HG02623 (cell line): ENCODE data around the gene AGXT.
"Not testable (repeated sequence)": the region's sequence is repeated elsewhere in the genome, so short reads cannot be mapped to it uniquely, and the experiment has no call there.

Source experiments
- ATAC-seq: cut with Tn5 transposase; IDR thresholded peaks from one replicate; pipeline ENCODE4 v1.9.1; 2021; ENCODE audit warnings: moderate library complexity; ENCODE audit not compliant: unreplicated experiment

The AGXT gene

DNA sequence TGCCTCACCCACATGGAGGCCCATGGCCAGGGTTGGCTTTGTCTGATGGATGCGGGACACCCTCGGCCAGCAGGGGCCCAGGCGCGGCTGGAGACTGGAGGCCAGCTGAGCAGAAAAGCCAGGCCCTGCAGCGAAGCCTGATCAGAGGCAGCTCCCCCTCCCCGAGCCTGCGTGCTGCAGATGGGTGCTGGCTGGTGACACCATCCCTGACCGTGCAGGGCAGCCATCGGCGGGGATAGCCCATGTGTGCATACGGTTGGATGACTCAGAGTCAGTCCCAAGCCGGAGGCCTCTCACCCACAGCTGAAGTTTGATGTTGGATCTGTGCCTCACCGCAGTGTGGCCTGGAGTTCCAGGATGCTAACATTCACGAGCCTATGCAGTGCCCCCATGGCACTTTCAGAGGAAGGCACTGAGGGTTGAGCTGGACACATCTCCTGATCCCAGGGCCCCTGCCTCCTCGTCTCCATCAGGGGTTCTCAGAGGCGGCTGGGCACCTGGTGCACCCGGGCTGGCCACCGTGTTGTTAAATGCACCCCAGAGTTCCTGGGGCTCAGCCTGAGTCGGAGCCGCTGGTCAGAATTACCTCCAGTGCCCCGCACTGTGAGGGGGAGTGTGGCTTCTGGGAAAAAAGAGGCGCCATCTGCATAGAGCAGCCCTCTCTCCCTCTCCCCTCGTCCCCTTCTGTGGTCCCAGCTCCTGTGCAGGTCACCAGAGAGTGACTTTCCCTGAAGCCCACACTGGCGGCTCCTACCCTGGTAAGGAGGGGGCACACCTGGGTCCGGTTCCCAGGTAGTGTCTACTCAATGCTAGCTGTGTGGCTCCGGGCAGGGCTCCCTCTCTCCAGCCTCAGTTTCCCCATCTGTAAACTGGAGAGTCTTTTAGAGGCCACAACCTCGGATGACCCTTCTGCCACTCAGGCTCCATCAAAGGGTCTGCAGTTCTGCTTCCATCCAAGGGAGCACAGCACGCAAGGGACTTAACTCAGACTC, 29.2 kb upstream of the AGXT start:
- ATAC-seq: no peak

DNA sequence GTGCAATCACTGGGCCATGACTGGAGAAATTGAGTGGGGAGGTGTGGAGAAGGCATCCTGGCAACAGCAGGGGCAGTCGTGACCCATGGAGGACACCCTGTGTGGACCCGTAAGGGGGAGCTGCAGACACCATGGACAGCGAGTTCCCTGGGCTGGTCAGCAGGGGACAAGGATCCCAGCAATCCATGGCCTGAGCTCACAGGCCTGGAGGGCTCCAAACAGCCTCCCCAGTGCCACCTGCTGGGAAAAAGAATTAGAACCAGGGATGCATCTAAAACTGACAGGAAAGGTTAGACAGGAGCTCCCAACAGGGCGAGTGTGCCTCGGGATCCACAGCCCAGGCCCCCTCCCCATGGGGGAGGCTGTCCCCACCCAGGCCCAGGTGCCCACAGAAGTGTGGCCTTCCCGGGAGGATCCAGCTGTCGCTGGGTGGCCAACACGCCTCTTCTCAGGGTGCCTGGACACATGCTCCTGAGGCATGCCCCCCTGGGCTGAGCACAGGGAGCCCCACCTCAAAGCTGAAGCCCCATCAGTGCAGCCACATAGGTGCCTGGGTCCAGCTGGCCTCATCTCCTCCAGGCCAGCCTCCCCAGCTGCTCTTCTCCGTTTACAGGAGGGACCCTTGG, 28.1 kb upstream of the AGXT start:
- ATAC-seq: no peak

DNA sequence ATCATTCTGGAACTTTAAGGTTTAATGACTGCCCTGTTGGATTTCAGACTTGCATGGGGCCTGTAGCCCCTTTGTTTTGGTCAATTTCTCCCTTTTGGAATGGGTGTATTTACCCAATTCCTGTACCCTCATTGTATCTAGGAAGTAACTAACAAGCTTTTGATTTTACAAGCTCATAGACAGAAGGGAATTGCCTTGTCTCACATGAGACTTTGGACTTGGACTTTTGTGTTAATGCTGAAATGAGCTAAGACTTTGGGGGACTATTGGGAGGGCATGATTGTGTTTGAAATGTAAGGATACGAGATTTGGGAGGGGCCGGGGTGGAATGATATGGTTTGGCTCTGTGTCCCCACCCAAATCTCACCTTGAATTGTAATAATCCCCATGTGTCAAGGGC, 22.3 kb upstream of the AGXT start:
- not testable (repeated sequence) for ATAC-seq

DNA sequence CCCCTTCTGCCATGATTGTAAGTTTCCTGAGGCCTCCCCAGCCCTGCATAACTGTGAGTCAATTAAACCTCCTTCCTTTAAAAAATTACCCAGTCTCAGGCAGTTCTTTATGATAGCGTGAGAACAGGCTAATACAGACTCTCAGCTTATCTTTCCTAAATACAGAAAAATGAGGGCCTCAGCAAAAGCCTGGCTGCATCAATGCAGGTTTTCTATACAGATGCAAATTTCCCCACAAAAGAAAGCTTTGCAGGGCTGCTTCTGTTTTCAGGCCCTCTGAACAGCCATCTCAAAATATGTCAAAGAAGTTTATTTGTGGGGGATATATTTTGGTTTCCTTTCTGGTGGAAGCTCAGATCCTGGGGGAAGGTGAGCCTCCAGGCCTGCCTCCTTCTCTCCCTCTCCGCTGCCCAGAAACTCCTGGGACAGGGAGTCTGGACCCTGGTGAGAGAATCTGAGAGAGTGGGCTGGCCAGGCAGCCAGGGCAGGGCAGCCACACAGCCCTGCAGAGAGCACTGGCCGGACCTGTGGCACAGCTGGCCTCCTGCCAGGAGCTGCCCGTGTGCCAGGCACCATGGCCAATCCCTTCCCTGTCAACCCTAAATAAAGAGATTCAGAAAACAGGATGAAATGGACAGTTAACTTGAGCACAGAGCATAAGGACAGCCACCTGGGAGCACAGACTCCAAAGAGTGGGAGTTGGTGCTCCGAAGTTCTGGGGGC, 21.6 kb upstream of the AGXT start:
- no peak for ATAC-seq

DNA sequence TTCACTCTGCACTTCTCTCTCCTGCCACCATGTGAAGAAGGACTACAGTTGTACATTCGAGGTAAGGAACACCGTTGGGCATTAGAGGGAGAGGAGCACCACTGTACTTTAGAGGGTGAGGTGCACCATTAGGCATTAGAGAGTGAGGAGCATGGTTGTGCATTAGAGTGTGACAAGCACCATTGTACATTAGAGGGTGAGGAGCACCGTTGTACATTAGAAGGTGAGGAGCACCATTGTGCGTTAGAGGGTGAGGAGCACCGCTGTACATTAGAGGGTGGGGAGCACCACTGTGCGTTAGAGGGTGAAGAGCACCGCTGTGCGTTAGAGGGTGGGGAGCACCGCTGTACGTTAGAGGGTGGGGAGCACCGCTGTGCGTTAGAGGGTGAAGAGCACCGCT, 20.8 kb upstream of the AGXT start:
- no peak for ATAC-seq

DNA sequence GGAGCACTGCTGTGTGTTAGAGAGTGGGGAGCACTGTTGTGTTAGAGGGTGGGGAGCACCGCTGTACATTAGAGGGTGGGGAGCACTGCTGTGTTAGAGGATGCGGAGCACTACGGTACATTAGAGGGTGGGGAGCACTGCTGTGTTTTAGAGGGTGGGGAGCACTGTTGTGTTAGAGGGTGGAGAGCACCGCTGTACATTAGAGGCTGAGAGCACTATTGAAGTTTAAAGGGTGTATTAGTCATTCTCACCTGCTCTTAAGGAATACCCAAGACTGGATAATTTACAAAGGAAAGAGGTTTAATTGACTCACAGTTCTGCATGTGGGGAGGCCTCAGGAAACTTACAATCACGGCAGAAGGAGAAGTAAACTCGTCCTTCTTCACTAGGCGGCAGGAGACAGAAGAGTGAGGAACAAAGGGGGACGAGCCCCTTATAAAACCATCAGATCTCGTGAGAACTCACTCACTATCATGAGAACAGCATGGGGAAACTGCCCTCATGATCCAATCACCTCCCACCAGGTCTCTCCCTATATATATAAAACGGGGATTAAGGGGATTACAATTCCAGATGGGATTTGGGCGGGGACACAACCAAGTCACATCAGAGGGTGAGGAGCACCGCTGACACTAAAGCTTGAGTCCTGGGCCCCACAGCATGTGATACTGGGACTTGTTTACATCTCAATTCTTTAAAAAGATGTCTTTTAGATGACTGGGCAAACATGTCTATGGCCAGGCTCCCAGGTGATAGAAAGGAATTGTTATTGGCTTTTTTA, 19.5 kb upstream of the AGXT start:
- no peak for ATAC-seq

DNA sequence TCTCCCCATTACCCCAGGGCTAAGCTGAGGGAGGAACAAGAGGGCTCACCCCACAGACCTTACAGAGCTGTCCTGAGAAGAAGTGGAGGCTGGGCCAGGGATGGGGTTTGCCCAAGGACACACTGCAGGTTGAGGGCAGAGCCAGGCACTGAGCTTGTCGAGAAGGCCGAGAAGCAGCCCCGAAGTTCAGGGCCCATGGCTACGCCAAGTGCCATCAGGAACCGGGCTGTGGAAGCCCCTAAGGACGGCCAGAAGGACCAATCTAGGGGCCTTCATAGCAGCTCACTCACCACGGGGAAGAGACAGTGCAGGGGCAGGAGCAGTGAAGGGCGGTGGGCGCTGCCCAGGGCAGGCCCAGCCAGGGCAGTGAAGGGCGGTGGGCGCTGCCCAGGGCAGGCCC, 18.6 kb upstream of the AGXT start:
- ATAC-seq: no peak

DNA sequence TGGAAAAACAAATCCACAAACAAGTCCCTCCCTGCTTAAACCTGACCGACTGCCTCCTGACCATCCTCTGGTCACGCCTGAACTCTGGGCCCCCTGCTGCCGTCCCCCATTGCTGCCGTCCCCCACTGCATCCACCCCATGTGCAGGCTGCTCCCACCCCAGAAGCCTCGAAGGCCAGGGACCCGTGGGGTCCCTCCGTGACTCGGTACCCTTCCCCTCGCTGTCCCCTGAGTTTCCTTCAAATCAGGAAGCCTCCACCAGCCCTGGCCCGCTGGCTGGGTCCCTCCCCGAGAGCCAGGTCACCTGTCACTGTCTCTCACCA, 17.9 kb upstream of the AGXT start:
- ATAC-seq: no peak

DNA sequence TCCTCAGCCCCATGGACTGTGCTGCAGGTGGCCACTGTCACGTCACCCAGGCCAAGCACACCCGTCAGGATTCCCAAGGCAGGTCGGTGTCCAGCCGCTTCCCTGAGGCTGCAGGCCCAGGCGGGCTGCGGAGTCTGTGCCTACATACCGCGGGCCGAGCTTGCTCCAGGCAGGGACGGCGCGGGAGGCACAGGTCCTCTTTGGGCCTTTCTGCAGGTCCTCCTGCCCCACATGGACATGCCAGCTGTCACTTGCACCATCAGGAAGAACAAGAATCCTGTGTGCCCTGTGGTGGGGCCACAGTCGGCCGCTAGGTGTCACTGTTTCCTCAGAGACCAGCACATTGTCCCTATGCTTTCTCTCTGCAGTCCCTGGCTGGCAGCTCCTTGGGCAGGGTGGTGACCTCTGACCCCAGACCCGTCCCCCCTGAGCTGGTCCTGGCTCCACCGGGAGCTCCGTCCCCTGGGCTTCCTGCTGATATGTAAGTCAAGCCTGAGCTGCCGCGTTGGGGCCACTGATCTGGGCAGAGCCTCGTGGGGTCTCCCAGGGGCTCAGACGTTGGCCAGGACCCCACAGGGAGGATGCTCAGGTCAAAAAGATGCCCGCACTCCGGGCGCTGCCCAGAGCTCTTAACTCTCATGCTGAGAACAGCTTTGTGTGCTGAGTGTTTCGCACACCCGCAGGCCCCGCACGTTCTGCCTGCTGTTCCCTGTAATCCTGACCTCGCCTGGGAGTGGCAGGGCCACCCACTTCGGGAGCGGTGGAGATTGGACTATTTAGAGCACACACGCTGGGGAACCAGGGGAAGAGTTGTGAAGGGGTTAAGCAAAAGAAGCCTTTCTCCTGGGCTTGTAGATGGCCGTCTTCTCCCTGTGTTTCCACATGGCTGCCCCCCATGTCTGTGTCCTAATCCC, 17.3 kb upstream of the AGXT start:
- no peak for ATAC-seq

DNA sequence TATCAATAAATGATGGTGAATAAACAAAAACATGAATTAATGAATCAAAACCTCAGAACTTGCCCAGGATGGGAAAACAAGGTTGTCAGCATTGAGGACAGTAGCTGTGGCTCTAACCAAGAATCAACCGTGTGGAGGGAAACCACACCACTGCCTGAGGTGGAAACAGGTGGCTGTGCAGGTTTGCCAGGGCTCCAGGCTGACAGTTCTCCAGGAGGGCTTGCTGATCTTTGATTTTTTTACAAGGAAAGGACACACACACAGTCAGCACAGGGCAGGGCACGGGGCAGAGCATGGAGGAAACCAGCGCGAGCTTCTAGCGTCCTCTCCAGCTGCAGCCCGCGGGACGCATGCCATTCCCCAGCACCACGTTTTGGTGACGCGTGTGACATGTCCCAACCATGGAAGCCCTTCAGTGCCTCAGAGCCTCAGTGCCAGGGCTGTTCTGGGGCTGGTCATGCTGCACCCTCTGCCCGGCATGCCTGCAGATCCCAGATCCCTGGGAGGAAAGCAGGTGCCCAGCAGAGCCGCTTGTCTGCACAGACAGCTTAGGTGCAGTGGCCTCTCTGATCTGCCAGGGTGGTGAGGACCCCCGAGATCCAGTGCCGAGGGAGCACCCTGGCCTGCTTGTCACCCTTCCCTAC, 15.8 kb upstream of the AGXT start:
- ATAC-seq: no peak

DNA sequence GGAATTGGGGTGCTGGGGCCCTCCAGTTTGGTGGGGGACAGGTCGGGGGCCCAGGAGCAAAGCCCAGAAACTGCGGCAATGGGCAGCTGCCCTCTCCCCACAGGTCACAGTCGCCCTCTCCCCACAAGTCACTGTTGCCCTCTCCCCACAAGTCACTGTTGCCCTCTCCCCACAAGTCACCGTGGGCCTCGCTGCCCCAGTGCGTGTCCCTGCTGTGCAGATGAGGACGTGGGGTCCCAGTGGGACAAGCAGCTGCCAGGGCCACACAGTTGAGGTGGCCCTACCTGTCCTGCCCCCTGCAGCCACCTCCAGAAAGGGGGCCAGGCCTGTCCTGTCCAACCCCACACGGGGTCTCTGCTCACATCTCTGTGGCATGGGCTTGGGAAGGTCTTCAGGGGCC, 13.0 kb upstream of the AGXT start:
- no peak for ATAC-seq

DNA sequence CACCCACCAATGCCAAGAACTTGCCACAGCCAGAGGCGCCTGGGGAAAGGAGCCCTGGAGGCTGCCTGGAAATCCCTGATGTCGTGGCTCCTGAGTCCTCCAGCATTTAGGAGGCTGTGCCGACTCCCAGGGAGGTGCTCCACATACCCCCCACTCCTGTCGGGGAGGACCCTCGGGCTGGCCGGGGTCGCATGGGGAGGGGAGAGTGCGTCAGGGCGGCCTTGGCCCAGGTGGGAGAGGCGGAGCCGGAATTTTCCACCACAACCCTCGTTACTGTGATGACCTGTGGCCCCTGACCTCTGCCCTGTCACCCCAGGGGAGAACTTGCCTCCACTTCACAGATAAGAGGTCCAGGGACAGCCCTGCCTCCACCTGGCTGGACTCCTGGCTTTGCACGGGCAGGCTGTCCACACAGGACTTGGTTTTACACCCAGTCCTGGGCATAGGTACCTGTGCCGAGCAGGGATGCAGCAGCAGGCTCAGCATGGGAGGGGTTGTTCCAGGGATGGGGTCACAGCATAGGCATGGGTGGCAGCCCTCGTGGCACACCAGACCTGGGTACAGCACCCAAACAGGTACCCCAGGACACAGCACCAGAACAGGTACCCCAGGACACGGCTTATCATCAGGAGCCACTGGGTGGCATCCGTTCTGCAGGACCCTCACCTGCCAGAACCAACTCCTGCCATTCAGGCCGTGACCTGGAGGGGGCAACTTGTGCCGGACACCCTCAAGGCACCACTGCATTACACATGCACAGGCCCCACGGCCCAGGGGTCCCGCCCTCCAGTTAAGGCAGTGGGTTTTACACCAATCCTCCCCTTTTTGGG, 12.3 kb upstream of the AGXT start:
- no peak for ATAC-seq

DNA sequence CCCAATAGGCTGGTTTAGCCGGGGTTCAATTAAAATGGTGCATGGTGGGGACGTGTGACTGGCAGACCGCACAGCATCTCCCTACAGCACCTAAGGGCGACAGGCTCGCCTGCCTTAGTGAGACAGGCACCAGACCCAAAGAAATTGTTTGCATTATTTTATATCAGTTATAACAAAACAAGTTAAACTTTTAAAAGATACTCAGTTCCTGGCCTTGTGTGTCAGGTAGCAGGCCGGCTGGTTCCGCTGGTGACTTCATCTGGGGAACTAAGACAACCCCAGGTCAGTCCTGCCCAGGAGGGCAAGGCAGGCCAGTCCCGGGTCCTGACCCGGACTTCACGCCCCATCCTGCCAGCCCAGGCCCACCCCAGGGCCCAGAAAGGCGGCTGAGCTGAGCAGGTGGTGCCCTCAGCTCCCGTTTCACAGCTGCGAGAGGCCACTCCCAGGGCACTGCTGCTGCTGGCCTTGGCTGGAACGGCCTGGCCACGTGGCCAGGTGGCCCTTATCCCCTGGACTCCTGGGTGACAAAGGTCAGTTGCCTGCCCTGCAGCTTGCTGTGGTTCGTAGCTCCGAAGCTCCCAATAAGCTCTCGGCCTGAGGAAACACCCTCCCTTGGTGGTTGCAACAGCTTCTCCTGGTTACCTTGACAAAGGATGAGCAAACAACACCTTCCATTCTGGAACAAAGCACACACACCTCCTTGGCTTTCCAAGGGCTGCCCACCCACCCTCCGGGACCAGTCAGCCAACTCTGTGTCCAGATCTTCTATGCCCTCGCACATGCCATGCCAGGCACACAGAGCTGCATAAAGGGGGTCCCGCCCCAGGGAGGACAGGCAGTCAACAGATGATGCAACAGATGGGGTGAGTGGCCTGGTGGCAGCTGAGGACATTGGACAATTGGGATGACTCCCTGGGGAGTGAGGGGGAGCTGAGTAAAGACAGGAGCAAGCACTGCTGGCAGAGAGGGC, 11.3 kb upstream of the AGXT start:
- ATAC-seq: no peak

DNA sequence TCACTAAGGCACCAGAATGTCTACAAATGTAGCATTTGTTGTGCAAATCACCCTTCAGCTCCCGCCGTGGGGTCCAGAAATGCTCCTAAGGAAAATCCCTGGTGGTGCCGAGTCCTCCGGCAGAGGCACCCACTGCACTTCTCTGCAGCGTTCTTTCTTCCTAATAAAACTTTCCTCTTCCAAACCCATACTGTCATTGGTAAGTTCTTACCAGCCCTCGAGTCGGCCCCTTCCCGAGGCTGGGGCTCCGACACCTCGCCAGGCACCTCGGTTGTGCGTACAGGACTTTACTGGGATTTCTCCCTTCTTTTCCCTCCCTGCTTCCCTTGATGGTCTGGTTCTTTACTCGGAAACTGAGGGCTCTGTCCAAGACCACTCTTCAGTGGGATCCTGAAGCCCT, 10.3 kb upstream of the AGXT start:
- ATAC-seq: no peak

DNA sequence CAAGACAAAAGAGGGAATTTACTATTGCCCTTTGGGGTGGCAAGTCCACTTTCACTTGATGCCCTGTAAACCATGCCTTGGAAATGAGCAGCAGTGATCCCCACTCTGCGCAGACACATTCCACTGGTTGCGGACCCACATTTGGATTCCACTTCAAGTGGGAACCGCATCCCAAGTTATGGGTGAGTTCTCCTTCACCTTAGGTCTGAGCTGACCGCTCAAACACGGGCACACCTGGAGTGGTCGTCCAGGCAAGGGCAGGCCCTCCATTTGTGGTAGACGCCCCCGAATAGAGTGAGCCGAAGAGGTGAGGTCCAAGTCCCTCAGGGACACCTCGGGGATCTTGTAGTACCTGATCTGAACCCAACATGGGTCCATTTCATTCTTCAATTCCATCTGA, 9.8 kb upstream of the AGXT start:
- ATAC-seq: no peak

DNA sequence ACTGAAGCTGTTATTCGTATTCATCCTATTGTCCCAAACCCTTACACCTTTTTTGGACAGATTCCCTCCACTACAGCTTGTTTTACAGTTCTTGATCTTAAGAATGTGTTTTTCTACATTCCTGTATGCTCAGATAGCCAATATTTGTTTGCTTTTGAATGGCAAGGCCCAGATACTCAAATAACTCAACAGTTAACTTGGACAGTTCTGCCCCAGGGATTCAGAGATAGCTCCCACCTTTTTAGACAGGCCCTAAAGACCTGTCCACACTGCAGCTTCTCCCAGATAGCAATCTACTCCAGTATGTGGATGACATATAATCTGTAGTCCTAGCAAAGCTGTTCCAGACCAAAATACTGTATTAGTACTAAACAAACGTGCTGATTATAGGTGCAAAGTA, 7.1 kb upstream of the AGXT start:
- ATAC-seq: no peak

DNA sequence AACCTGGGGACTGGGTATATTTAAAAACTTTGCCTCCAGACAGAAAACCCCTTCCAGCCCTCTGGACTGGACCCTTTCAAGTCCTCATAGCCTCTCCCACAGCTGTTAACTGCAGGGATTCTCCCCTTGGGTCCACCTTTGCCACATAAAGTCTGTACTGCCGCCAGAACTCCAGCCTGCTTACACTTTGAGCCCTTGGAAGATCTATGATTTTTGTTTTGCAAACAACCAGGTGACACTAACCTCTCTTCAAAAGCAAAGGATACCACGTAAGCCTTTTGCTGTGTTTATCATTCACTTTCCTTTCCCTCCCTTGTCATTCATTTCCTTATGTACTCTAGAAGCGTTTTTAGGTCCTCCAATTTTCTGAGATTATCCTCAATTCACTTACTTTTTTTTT, 4.1 kb upstream of the AGXT start:
- ATAC-seq: no peak

DNA sequence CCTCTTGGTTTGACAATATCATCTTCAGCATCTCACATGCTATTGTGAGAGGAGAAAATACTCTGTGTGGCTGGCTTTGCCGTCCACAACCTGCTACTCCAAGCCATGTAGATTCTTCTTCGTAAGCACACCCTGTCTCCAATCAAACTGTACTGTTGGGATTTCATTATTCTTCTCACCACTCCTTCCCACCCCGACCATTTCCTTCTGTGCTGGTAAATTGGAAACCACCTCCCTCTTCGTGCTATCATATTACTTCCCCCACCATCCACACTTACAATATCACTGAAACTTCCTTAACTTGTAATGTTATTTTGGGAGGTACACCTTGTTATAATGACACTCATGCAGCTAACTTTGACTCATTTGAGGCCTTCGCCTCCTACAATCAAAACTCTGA, 3.2 kb upstream of the AGXT start:
- ATAC-seq: no peak
